ENCODE data around the gene AS3MT. TPM values are rescaled to one million over a fixed set of nuclear protein-coding genes. Genes with fewer than 3 reads are reported as not detected.

Gene AS3MT
- total RNA-seq, 1 experiment from 2014 or later = 9.3 TPM

- ATAC-seq (no peak), DNase-seq (ENCODE audit: low spot score) (no peak)
- POLR2A ChIA-PET = no interaction called here
- TF ChIP-seq KAT7 (CRISPR knock-in tag; IDR thresholded peaks at IDR 0.05; ENCODE audit: borderline replicate concordance) = no peak
- no peak for TF ChIP-seq CREB1 (CRISPR knock-in tag; IDR thresholded peaks at IDR 0.05)
- no peak for TF ChIP-seq NR1H2 (CRISPR knock-in tag; IDR thresholded peaks at IDR 0.05)
- TF ChIP-seq ATF2 (CRISPR knock-in tag; IDR thresholded peaks at IDR 0.05; ENCODE audit: borderline replicate concordance, low read depth) = no peak
- no peak for TF ChIP-seq NR2C2 (CRISPR knock-in tag; IDR thresholded peaks at IDR 0.05)
- TF ChIP-seq ZNF232 (CRISPR knock-in tag; IDR thresholded peaks at IDR 0.05) = no peak
- no peak for TF ChIP-seq NFYB (CRISPR knock-in tag; conservative IDR thresholded peaks at IDR 0.05; ENCODE audit: low read depth)
- no peak for TF ChIP-seq PRRX2 (CRISPR knock-in tag; IDR thresholded peaks at IDR 0.05)
- no peak for TF ChIP-seq ZNF138 (CRISPR knock-in tag; conservative IDR thresholded peaks at IDR 0.05)
- no peak for TF ChIP-seq ATF1 (CRISPR knock-in tag; IDR thresholded peaks at IDR 0.05)
- no peak for TF ChIP-seq PRDM15 (CRISPR knock-in tag; IDR thresholded peaks at IDR 0.05)
- TF ChIP-seq ZNF263 (CRISPR knock-in tag; IDR thresholded peaks at IDR 0.05; ENCODE audit: low read depth) = no peak
- TF ChIP-seq E2F5 (CRISPR knock-in tag; IDR thresholded peaks at IDR 0.05) = no peak
- TF ChIP-seq ZNF396 (CRISPR knock-in tag; IDR thresholded peaks at IDR 0.05; ENCODE audit: borderline replicate concordance) = no peak
- TF ChIP-seq TCF7 (CRISPR knock-in tag; IDR thresholded peaks at IDR 0.05; ENCODE audit: low read depth) = no peak
- H3K4me1 Mint-ChIP-seq = peaks cover 11% of the 10 kb centered on the region
- H3K27me3 Mint-ChIP-seq (ENCODE audit: low read depth) = no peaks in the 10 kb centered on the region
- H3K27ac Mint-ChIP-seq = no peak overlapping the region
- no peak overlapping the region for H3K4me3 Mint-ChIP-seq
- no peaks in the 10 kb centered on the region for H3K36me3 Mint-ChIP-seq
- no peaks in the 10 kb centered on the region for H3K9me3 Mint-ChIP-seq
- CTCF ChIA-PET = no interaction called here
Observed at GRCh38 chr10:102946992-102947391, 77.7 kb downstream of the AS3MT start.

- DNase-seq (ENCODE audit: low spot score) = no peak
- no peaks in the 10 kb centered on the region for H3K36me3 Mint-ChIP-seq
- H3K4me1 Mint-ChIP-seq = peaks cover 11% of the 10 kb centered on the region
- H3K4me3 Mint-ChIP-seq = no peak overlapping the region
- no peaks in the 10 kb centered on the region for H3K9me3 Mint-ChIP-seq
- no peak overlapping the region for H3K27ac Mint-ChIP-seq
- H3K27me3 Mint-ChIP-seq (ENCODE audit: low read depth) = no peaks in the 10 kb centered on the region
- POLR2A ChIA-PET = no interaction called here
- no peak for ATAC-seq
- CTCF ChIA-PET = no interaction called here
- TF ChIP-seq ERG (CRISPR knock-in tag; IDR thresholded peaks at IDR 0.05) (no peak), ZMAT4 (CRISPR knock-in tag; IDR thresholded peaks at IDR 0.05) (no peak), MLX (CRISPR knock-in tag; IDR thresholded peaks at IDR 0.05) (no peak), IRF1 (CRISPR knock-in tag; IDR thresholded peaks at IDR 0.05) (no peak), TEAD4 (CRISPR knock-in tag; IDR thresholded peaks at IDR 0.05) (no peak), TEAD1 (CRISPR knock-in tag; IDR thresholded peaks at IDR 0.05) (no peak), ESRRA (CRISPR knock-in tag; IDR thresholded peaks at IDR 0.05; ENCODE audit: borderline replicate concordance) (no peak), HMGXB4 (CRISPR knock-in tag; IDR thresholded peaks at IDR 0.05) (no peak), ATF1 (CRISPR knock-in tag; IDR thresholded peaks at IDR 0.05) (no peak), ZSCAN18 (CRISPR knock-in tag; IDR thresholded peaks at IDR 0.05) (no peak), KAT7 (CRISPR knock-in tag; IDR thresholded peaks at IDR 0.05; ENCODE audit: borderline replicate concordance) (no peak)
Observed at GRCh38 chr10:102948176-102948575, 78.9 kb downstream of the AS3MT start.

All from WTC11 (cell line).